Hypothalamus (tissue), 51 donors: ENCODE data around the gene HOXD8.

Source experiments
- DNase-seq, 51 donors: peaks; one replicate each; lab custom pipeline; 2025; lab: John Stamatoyannopoulos, UW

HOXD8 gene

GRCh38 chr2:176126929-176127773 lies 2.4 kb upstream of the HOXD8 start:
- peak in 39 of 51 donors; percentile 1 to 71 (median 20) for DNase-seq

DNA sequence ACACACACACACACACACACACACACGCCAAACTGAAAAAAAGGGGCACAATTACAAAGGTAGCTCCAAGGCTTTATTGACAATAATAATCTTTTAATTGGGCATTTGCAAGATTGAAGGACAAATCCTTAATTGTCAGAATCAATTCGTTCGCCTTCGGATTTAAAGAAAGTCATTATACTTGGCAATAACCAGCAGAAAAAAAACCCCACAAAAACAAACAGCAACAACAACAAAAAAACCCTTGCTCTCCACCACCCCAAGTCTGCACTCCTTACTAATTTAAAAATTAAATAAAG lies 1.8 kb upstream of the HOXD8 start:
- no peak for DNase-seq

DNA sequence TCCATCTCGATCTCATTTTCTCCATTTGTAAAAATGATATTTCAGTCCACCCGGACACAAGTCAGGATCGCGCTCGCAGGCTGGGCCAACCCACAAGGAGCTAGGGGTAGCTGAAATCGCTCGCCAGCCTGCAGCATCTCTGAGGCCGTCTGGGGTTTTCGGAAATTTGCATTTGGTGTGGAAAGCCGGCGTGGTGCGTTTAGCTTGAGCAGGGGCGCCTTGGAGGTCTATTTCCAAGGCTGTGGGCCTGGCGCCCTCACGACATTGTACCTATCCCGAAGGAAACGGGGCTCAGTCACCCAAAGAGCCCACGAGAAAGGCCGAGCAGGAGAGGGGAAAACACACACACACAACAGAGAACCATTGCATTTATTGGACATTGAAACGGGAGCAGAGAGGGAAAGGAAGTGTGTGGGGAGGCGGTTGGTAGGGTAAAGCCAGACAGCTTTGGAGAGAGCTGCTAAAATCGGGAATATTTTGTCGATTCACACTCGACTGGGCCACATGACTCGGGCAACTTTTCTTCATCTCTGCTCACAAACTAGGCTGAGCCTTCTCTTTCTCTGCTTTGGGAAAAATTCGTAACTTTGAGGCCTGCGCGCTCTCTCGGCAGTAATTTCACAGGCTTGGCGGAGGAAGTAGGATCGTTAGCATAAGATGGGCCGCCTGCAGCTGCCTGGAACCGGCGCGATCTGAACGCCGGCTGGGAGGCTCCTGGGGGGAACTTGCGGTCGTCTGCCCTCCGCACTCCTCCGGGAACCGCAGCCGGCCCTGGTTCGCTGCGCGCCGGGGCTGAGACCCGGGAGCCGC lies 1.1 kb upstream of the HOXD8 start:
- DNase-seq: no peak

DNA sequence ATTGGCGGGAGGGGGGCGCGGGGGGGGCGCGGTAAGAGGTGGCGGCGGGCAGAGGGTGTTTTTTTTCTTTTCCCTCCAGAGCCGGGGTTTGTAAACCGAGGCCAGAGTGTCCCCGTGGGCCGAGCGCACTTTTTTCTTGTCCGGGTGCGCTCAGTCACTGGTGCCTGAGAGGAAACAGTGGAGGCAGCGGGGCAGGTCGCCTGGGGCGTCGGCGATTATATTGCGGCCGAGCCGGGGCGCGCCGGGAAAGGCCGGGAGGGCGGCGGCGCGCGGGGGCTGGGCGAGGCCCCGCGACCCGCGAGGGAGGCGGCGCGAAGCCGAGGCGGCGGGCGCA lies 275 bp downstream of the HOXD8 start:
- no peak for DNase-seq

- no peak for DNase-seq
Observed at GRCh38 chr2:176130147-176130956, 847 bp downstream of the HOXD8 start.

DNA sequence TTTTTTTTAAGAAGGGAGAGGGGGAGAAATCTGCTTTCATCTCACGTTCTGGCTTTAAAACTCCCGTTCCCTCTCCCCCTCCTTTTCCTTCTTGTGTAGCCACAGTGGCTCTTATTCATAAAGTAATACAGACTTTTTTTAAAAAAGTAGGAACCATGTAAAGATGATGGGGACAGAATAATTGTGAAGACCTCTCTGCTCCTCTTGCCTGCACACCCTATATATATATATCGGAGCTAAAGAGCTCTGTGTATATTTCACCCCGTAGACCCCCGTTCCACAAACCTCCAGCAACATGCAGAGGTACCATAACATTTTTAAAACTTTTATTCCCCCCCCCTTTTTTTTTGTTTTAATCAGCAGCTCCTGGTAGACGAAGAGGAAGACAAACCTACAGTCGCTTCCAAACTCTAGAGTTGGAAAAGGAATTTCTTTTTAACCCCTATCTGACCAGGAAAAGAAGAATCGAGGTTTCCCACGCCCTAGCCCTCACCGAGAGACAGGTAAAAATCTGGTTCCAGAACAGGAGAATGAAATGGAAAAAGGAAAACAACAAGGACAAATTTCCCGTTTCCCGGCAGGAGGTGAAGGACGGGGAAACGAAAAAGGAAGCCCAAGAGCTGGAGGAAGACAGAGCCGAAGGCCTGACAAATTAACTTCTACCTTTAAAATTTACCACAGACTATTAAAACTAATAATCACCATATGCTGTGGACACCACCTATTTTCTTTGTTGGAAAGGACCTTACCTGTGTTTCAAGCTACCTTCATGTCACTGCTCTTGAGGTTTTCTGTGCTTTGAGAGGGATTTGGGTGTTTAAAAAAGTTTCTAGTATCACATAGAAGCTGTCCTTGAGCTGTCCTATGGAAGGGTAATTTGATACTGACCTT lies 1.7 kb downstream of the HOXD8 start:
- no peak for DNase-seq

DNA sequence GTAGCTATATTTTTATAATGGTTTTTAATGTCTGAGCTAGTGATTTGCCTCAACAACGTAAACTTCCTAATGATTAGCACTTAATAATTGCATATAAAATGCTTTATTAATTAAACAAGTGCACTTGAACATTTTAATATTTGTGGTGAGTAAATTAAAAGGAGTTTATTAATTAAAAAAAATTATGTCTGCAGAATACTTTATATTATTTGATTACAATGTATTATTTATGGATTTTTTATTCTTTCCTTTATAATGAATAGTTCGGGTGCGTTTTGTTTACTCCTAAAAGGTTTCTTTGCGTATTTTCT lies 2.3 kb downstream of the HOXD8 start:
- no peak for DNase-seq

DNA sequence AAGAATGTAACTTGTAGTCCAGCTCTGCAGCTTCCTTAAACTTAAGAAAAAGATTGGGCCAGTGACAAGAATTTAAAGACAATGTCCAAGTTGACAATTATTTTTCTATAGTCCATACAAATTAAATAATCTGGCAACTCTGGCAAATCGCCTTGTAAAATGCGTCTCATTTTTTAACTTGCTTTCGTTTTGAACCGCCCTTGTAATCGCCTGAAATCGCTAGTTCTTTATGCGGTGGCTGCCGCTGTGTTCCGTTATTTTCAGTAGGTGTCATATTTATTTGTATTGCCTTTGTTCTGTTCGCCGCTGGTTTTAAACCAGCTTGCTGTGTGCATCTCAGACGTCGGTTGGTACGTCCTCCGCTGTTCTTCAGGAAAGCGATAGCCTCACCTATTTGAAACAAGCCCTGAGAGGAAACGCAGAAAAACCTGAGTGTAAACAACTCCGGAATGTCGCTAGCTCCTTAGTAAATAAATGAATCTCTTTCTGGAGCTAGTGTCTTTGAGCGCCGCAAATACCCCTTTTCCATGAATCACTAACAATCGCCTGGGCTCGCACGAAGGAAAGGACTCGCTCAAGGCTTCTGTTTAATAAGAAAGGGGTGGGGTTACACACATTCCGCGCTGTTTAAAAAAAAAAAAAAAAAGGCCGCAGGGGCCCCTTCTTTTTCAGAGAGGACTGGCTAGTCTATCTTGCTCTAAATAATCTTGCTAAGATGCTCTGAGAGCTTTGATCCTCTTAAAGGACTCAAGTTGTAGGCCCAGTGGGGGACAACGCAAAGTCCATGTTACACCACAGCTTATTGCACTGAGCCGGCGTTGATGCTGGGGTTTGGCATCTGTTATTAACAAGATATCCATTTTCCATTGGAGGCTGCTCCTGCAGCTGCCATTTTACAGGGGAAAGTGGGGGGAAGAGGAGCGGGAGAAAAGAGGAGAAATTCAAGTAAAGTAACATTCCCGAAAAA lies 3.0 kb downstream of the HOXD8 start:
- no peak for DNase-seq

- no peak for DNase-seq
Observed at GRCh38 chr2:176133389-176133788, 3.9 kb downstream of the HOXD8 start.

DNA sequence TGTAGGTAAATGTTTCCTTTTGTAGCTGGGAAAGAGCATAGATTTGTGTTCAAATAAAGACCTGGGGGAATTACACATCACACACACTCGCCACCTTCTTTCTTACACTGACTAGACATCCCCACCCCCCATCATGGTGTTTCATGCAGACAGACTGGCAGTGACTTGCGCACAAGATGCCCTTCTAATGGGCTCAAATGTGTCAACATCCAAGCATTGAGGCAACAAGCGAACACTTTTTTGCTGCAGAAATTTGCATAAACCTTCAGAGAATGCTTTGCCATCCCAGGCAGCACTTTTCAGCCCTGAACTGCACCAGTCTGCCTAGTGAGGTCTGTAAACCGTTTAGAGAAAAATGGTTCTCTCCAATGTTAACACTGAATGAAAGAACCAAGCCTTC lies 4.5 kb downstream of the HOXD8 start:
- DNase-seq: no peak

DNA sequence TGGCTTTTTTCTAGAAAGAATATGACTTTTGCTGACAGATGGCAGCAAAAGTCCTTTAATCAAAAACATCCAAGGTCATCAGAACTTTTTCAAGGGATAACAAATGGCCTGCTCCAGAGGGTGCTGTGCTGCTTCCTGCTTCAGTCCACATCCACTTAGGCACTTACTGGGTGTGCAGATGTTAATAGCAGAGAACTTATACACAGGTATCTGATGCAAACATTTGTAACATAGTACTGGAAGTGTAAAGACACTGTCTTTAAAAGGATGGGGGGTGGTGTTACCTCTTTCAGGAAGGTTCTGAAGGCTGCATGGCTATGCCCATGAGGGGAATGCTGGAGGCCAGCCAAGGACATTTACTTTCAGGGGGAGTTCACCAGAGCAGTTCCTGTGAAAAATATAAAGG lies 5.5 kb downstream of the HOXD8 start:
- DNase-seq: no peak

DNA sequence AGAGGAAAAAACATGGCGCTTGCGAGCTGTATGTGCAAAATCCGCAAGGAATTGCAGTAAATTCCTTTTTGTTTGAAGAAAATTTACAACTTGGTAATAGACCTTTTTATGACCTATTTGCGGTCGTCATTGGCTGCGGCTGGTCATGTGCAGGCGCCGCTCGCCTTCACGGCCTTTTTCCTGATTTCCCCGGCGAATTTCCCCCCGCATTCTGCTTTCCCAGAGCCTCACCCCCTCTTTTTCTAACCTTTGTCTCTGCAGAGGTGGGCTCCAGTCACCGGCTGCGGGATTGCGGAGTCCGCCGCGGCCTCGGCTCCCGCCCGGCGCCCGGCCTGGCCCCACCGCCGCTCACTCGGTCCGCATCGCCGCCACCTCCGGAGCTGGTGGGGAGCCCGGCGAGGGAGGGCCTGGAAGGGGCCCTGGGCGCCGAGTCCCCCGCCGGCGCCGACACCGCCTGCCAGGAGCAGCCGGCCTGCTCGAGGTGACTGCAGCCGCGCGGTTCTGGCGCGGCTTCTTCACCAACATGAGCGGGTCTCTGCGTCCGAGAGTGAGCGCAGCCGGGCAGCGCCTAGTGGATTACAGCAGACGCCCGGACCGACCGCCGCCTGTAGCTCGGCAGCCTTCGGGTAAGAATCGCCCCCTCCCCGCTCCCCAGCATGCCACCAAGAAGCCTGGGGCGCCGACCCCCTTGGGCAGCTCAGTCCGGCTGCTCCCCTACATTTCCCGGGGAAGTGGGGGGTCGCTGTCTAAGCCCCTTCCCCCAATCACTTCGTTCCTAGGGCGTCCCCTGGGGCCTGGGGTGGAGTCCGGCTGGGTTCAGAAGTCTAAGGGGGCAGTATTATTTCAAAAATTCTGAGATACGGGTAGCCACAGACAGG lies 7.1 kb downstream of the HOXD8 start:
- DNase-seq: no peak

GRCh38 chr2:176137252-176137580 lies 7.7 kb downstream of the HOXD8 start:
- no peak for DNase-seq

DNA sequence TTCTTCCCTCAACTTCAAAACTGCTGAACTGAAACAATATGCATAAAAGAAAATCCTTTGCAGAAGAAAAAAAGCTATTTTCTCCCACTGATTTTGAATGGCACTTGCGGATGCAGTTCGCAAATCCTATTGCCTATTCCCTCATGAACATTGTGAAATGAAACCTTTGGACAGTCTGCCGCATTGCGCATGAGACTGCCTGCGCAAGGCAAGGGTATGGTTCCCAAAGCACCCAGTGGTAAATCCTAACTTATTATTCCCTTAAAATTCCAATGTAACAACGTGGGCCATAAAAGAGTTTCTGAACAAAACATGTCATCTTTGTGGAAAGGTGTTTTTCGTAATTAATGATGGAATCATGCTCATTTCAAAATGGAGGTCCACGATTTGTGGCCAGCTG lies 8.4 kb downstream of the HOXD8 start:
- no peak for DNase-seq

DNA sequence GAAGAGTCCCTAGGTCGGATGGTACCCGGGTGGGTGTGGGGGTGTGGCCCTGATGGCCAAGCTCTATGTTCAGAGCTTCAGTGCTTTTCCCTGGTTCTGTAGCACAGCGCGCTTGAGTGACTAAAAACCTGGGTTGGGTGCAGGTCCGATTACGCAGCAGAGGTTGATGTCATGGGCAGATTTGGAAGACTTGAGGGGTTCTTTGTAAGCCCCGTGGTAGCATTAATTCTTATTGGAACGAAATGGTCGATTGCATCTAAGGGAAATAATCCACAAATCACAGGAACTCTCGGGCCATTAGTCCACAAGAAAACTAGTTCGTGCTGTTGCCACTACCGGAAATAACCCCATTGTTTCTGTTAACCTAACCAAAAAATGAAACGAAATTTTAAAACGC lies 9.0 kb downstream of the HOXD8 start:
- no peak for DNase-seq

- no peak for DNase-seq
Observed at GRCh38 chr2:176138923-176139660, 9.6 kb downstream of the HOXD8 start.

DNA sequence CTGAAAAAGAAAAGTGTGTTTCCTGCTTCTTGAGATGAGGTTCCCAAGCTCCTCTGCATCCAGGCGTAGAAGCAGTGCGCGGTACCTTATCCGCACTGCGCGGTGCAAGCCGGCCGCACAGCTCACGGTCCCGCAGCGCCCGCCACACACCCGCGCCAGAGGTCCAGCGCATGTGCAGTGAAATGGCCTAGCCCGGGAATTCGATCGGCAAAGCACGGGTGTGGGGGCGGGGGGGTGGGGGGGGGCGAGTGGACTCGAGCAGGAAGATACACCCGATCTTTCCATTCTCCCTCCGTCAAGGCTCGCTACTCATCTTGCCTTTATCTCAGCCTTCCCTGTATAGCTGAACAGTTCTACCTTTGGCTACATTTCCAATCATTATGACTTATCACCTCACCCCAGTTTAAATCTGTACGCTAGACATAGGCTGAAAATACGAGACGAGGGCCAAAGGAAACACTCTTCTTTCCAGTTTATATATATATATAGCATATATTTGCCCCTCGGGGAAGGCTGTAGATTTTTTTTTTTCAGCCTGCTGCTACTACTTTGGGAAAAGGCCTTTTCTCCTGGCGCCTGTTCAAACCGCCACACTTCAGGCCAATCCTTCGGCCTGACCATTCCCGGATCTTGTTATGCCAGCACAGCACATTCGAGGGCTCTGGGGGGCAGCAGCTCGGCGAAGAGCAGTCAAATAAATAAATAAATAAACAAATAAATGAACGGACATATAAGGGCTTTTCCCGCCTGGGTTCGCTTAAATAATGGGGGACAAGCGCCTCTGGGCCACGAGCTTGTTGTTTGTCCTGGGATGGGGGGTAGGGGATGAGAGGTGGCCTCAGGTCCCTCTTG lies 10.4 kb downstream of the HOXD8 start:
- no peak for DNase-seq
